Measurements from ENCODE around the gene RIC8A. TPM values are rescaled to one million over a fixed set of nuclear protein-coding genes. Genes with fewer than 3 reads are reported as not detected.

Gene RIC8A
- total and polyA plus RNA-seq, 2 of the 13 experiments (the other 11 are each of a cell fraction or from before 2014, with no cell fraction given), result 62.1 to 63.8 TPM

DNA sequence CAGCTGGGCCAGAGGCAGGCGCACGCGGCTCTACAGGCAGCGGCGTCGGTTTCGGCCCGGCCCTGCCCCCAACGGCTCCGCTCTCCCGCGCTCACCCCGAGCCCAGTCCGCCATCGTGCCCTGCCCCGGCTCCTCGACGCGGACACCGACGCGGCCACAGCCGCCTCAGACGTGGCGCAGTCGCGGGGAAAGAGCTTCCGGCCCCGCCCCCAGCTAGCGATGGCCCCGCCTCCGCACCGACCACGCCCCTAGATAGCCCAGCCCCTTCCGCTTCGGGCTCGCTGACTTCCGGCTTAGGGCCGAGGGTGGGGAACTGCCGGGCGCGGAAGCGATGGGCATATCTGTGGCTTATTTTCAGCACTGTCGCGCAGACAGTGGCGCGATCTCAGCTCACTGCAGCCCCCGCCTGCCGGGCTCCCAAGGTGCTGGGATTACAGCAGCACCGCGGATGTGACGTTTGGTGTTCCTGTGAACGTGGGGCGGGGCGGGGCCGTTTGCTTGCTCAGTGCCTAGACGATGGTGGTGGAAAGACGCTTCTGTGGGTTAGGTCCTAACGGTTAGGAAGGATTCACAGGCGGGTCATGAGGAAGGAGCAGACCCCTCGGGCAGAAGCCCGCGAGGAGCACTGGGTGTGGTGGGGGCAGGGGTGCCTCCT is at the start of gene RIC8A, which contains the start of gene BET1L (continued):
- TF ChIP-seq LCORL (IDR thresholded peaks at IDR 0.05), result no peak
- peak; percentile 50 for TF ChIP-seq LCORL (CRISPR knock-in tag; IDR thresholded peaks at IDR 0.05)
- TF ChIP-seq PHF20 (CRISPR knock-in tag; IDR thresholded peaks at IDR 0.05), result peak; percentile 88
- no peak for TF ChIP-seq PRDM15 (CRISPR knock-in tag; IDR thresholded peaks at IDR 0.05)
- TF ChIP-seq, protein P1, sequence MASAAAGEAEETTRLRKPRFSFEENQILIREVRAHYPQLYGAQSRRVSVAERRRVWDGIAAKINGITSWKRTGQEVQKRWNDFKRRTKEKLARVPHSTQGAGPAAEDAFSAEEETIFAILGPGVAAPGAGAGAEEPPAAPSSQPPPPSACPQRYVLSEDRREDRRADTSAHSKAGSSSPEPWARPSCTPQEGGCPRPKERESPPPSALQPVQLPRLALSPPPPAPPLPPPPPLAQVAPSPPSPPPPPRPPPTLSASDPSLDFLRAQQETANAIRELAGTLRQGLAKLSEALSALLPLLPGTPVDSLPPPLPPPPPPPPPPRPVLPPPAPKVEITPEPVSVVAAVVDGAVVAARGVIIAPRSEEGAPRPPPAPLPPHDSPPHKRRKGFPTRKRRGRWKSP (CRISPR knock-in tag; IDR thresholded peaks at IDR 0.05), result peak; percentile 67; the same call in 1 of the 2 replicates
- TF ChIP-seq ZNF619 (CRISPR knock-in tag; IDR thresholded peaks at IDR 0.05), result no peak
- TF ChIP-seq ZMAT3 (CRISPR knock-in tag; conservative IDR thresholded peaks at IDR 0.05), result peak; percentile 60; the same call in 1 of the 2 replicates
- TF ChIP-seq SKI (IDR thresholded peaks at IDR 0.05; ENCODE audit: partially characterized antibody), result peak; percentile 45
- peak; percentile 89 for TF ChIP-seq ARNT2 (CRISPR knock-in tag; IDR thresholded peaks at IDR 0.05; ENCODE audit: low read depth)
- TF ChIP-seq KMT2B (CRISPR knock-in tag; IDR thresholded peaks at IDR 0.05), result no peak
- TF ChIP-seq SIX4 (CRISPR knock-in tag; IDR thresholded peaks at IDR 0.05), result no peak
- TF ChIP-seq ZBTB14 (CRISPR knock-in tag; IDR thresholded peaks at IDR 0.05), result no peak
- TF ChIP-seq HNF4A (CRISPR knock-in tag; IDR thresholded peaks at IDR 0.05), result no peak
- TF ChIP-seq ZBTB43 (CRISPR knock-in tag; conservative IDR thresholded peaks at IDR 0.05), result peak; percentile 54; the same call in 1 of the 2 replicates
- no peak for TF ChIP-seq ZNF446 (CRISPR knock-in tag; IDR thresholded peaks at IDR 0.05)
- peak; percentile 81; the same call in 1 of the 2 replicates for TF ChIP-seq SP5 (CRISPR knock-in tag; IDR thresholded peaks at IDR 0.05; ENCODE audit: borderline replicate concordance, low read depth)
- TF ChIP-seq TEAD2 (CRISPR knock-in tag; IDR thresholded peaks at IDR 0.05), result no peak
- TF ChIP-seq ZNF773 (CRISPR knock-in tag; IDR thresholded peaks at IDR 0.05; ENCODE audit: borderline replicate concordance), result 0 out of 2 replicates have a peak, but pooled peaks have one; percentile 46
- TF ChIP-seq ZNF547 (CRISPR knock-in tag; IDR thresholded peaks at IDR 0.05), result peak; percentile 85
- no peak for TF ChIP-seq IKZF1 (IDR thresholded peaks at IDR 0.05)
- peak; percentile 89 for TF ChIP-seq MAZ (IDR thresholded peaks at IDR 0.05; ENCODE audit: borderline replicate concordance, low read depth, low read length)
- TF ChIP-seq MAZ (CRISPR knock-in tag; IDR thresholded peaks at IDR 0.05; ENCODE audit: low read depth), result peak; percentile 93
- peak; percentile 25; the same call in 1 of the 2 replicates for TF ChIP-seq MED13 (CRISPR knock-in tag; IDR thresholded peaks at IDR 0.05)
- TF ChIP-seq, protein P2, sequence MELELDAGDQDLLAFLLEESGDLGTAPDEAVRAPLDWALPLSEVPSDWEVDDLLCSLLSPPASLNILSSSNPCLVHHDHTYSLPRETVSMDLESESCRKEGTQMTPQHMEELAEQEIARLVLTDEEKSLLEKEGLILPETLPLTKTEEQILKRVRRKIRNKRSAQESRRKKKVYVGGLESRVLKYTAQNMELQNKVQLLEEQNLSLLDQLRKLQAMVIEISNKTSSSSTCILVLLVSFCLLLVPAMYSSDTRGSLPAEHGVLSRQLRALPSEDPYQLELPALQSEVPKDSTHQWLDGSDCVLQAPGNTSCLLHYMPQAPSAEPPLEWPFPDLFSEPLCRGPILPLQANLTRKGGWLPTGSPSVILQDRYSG (CRISPR knock-in tag; IDR thresholded peaks at IDR 0.05), result 0 out of 2 replicates have a peak, but pooled peaks have one; percentile 35
